Caco-2 (cell line): ENCODE measurements around the gene SLX4IP. TPM values are rescaled to one million over a fixed set of nuclear protein-coding genes. Genes with fewer than 3 reads are reported as not detected.
A peak's percentile ranks its signal among the peaks of the same experiment; 100 is the strongest.

Experiments used
- BruUV-seq: library from RNA; stranded (reverse); fragments of 400-500 nt; replicated peaks from 2 replicates; lab custom pipeline; 2021; lab: Mats Ljungman, UMichigan
- CTCF ChIA-PET: fragments of 300-600 bp; sonication (Branson Sonifier 250); formaldehyde crosslinking; loops from one replicate; lab custom pipeline; 2022; ENCODE audit warnings: antibody characterized with exemption; lab: Charles Lee
- POLR2A ChIA-PET: fragments of 300-600 bp; sonication (Branson Sonifier 250); formaldehyde crosslinking; loops from one replicate; lab custom pipeline; 2022; ENCODE audit warnings: antibody characterized with exemption; lab: Charles Lee
- DNase-seq, 2 experiments: peaks; one replicate each; pipeline versions ENCODE4 v3.0.0 to v3.0.0-alpha.2; 2020 to 2022
- H3K27me3 ChIP-seq: replicated peaks from 2 replicates; pipeline ENCODE4 v1.6.0; 2011; ENCODE audit warnings: low read length; ENCODE audit not compliant: control insufficient read depth, insufficient read depth
- H3K36me3 ChIP-seq: 2 replicates; pipeline ENCODE4 v1.5.1; 2011; ENCODE audit warnings: low read length; ENCODE audit not compliant: control insufficient read depth, insufficient read depth
- H3K4me1 ChIP-seq: fragments of 250-450 bp; sonication (Bioruptor Pico); 2 replicates; pipeline ENCODE4 v1.5.1; 2020; ENCODE audit warnings: mild to moderate bottlenecking
- H3K4me3 ChIP-seq: 2 replicates; pipeline ENCODE4 v1.5.1; 2011; ENCODE audit warnings: low read depth, mild to moderate bottlenecking, control low read depth, low read length
- H3K9me3 ChIP-seq: fragments of 250-450 bp; sonication (Bioruptor Pico); 2 replicates; pipeline ENCODE4 v1.5.1; 2020; ENCODE audit warnings: mild to moderate bottlenecking, moderate library complexity
- H3K27ac Mint-ChIP-seq: one replicate; pipeline ENCODE4 v1.8.0; 2022; ENCODE audit warnings: mixed read lengths; ENCODE audit not compliant: unreplicated experiment
- H3K27me3 Mint-ChIP-seq: one replicate; pipeline ENCODE4 v1.8.0; 2022; ENCODE audit warnings: mixed read lengths; ENCODE audit not compliant: insufficient read depth, unreplicated experiment
- H3K36me3 Mint-ChIP-seq: one replicate; pipeline ENCODE4 v1.8.0; 2022; ENCODE audit warnings: mild to moderate bottlenecking, mixed read lengths; ENCODE audit not compliant: insufficient read depth, unreplicated experiment
- H3K4me1 Mint-ChIP-seq: one replicate; pipeline ENCODE4 v1.8.0; 2022; ENCODE audit warnings: low read depth, mixed read lengths; ENCODE audit not compliant: unreplicated experiment
- H3K4me3 Mint-ChIP-seq: one replicate; pipeline ENCODE4 v1.8.0; 2022; ENCODE audit warnings: mild to moderate bottlenecking, moderate library complexity, mixed read lengths; ENCODE audit not compliant: unreplicated experiment
- H3K9me3 Mint-ChIP-seq: one replicate; pipeline ENCODE4 v1.8.0; 2022; ENCODE audit warnings: mixed read lengths; ENCODE audit not compliant: unreplicated experiment
- CTCF ChIP-seq, 2 experiments: fragments of 200-600 bp in 1 of 2; IDR thresholded peaks; 1 replicate in 1 of 2; 2 replicates in 1 of 2; pipeline versions ENCODE4 v1.5.1 to v1.8.0; 2011 to 2022; ENCODE audit warnings: antibody characterized with exemption in 1 of 2, control low read depth in 1 of 2, inconsistent platforms in 1 of 2, low read depth in 1 of 2, low read length in 1 of 2, mild to moderate bottlenecking in 1 of 2, moderate library complexity in 1 of 2; ENCODE audit not compliant: insufficient read depth in 1 of 2, severe bottlenecking in 1 of 2, unreplicated experiment in 1 of 2
- intact Hi-C: fragments of 100-400 bp; cut with micrococcal nuclease; formaldehyde crosslinking; loops from one replicate; pipeline ENCODE4 v1.10.0; 2022; ENCODE audit not compliant: unreplicated experiment
- total RNA-seq: library from RNA; stranded (reverse); gene quantifications from 2 replicates; pipeline ENCODE4 v1.2.3, GENCODE V29; 2022

Gene SLX4IP
- total RNA-seq, 1 experiment from 2014 or later = 8.5 TPM

- Mint-ChIP-seq H3K27me3 (no peaks in the 10 kb centered on the region), H3K36me3 (peaks cover 36% of the 10 kb centered on the region), H3K4me3 (no peak overlapping the region), H3K9me3 (no peaks in the 10 kb centered on the region), H3K27ac (no peak overlapping the region), H3K4me1 (peaks cover 22% of the 10 kb centered on the region)
- ChIA-PET POLR2A (no interaction called here), CTCF (no interaction called here)
- intact Hi-C loops = loop anchor here (5.0 to 10.0 kb wide), 2 partner anchors 396 to 787 kb away; partner anchors contain the start of gene ANKEF1
- Histone ChIP-seq H3K4me1 (peaks cover 17% of the 10 kb centered on the region), H3K9me3 (no peaks in the 10 kb centered on the region), H3K4me3 (no peak overlapping the region), H3K27me3 (no peaks in the 10 kb centered on the region), H3K36me3 (no peaks in the 10 kb centered on the region)
- DNase-seq = no peak
- TF ChIP-seq CTCF (IDR thresholded peaks at IDR 0.05; ENCODE audit: insufficient read depth in 1 of 2, low read depth in 1 of 2, low read length in 1 of 2, severe bottlenecking in 1 of 2, unreplicated experiment in 1 of 2) = no peak
- BruUV-seq = no TSS peak
Measured at GRCh38 chr20:10430704-10431103, 4.4 kb upstream of the SLX4IP start.

- no peak overlapping the region for H3K27ac Mint-ChIP-seq
- DNase-seq = no peak
- intact Hi-C loops = loop anchor here (5.0 to 10.0 kb wide), 2 partner anchors 397 to 785 kb away; partner anchors contain the start of gene ANKEF1
- ChIA-PET POLR2A (no interaction called here), CTCF (no interaction called here)
- H3K9me3 Mint-ChIP-seq = no peaks in the 10 kb centered on the region
- no peaks in the 10 kb centered on the region for H3K27me3 Mint-ChIP-seq
- H3K9me3 ChIP-seq = no peaks in the 10 kb centered on the region
- H3K36me3 ChIP-seq = no peaks in the 10 kb centered on the region
- H3K4me1 ChIP-seq = peaks cover 17% of the 10 kb centered on the region
- H3K36me3 Mint-ChIP-seq = peaks cover 26% of the 10 kb centered on the region
- no peak overlapping the region for H3K4me3 Mint-ChIP-seq
- TSS peak; percentile 13 for BruUV-seq
- no peaks in the 10 kb centered on the region for H3K27me3 ChIP-seq
- no peak overlapping the region for H3K4me3 ChIP-seq
- peaks cover 22% of the 10 kb centered on the region for H3K4me1 Mint-ChIP-seq
- no peak for TF ChIP-seq CTCF (IDR thresholded peaks at IDR 0.05; ENCODE audit: insufficient read depth in 1 of 2, low read depth in 1 of 2, low read length in 1 of 2, severe bottlenecking in 1 of 2, unreplicated experiment in 1 of 2)
Measured at GRCh38 chr20:10432079-10432478, 3.0 kb upstream of the SLX4IP start.

- no TSS peak for BruUV-seq
- no peaks in the 10 kb centered on the region for H3K36me3 ChIP-seq
- Mint-ChIP-seq H3K9me3 (no peaks in the 10 kb centered on the region), H3K27ac (peak overlapping the region; percentile 97), H3K36me3 (peaks cover 24% of the 10 kb centered on the region), H3K4me1 (peaks cover 22% of the 10 kb centered on the region), H3K4me3 (peak overlapping the region; percentile 99), H3K27me3 (no peaks in the 10 kb centered on the region)
- DNase-seq = no peak
- H3K4me3 ChIP-seq = peak overlapping the region; percentile 98
- peaks cover 17% of the 10 kb centered on the region for H3K4me1 ChIP-seq
- no peak for TF ChIP-seq CTCF (IDR thresholded peaks at IDR 0.05; ENCODE audit: insufficient read depth in 1 of 2, low read depth in 1 of 2, low read length in 1 of 2, severe bottlenecking in 1 of 2, unreplicated experiment in 1 of 2)
- no peaks in the 10 kb centered on the region for H3K27me3 ChIP-seq
- ChIA-PET POLR2A (no interaction called here), CTCF (no interaction called here)
- intact Hi-C loops = loop anchor here (5.0 to 10.0 kb wide), 2 partner anchors 398 to 784 kb away; partner anchors contain the start of gene ANKEF1
- H3K9me3 ChIP-seq = no peaks in the 10 kb centered on the region
Measured at GRCh38 chr20:10433014-10433622, 2.0 kb upstream of the SLX4IP start.
